NCI-H1092 treated with DMSO at 0.1 percent for 48 hours (cell line): Measurements from ENCODE around the gene TIMM29.
A peak's percentile ranks its signal among the peaks of the same experiment; 100 is the strongest.
"Not testable (repeated sequence)": the region's sequence is repeated elsewhere in the genome, so short reads cannot be mapped to it uniquely, and the experiment has no call there.

Source experiments
- DNase-seq: peaks from one replicate; lab custom pipeline; 2025; lab: John Stamatoyannopoulos, UW

Gene TIMM29

GRCh38 chr19:10912619-10913018 is 16.0 kb upstream of the TIMM29 start:
- DNase-seq, result no peak

DNA sequence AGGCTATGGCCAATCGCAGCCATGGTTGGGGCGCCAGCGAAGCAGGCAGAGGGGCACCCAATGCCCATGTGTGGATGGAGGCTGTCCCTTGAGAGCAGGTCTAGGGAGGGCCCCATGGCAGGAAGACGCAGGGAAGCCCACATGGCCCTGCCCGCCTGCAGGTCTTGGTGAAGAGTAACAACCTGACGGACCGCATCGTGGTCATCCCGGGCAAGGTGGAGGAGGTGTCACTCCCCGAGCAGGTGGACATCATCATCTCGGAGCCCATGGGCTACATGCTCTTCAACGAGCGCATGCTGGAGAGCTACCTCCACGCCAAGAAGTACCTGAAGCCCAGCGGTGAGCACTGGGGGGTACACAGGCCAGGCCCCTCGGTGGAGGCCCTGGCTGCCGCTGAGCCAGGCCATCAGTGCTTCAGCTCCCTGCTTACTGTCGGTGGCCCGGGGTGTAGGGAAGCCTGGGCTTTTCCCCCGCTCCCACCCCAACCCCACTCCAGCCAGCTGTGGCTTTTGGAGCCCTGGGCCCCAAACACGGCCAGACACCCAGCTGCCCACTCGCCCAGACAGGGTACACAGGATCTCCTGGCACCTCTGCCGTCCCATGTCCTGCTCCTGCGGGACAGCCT is 14.8 kb upstream of the TIMM29 start:
- no peak for DNase-seq

- DNase-seq, result no peak
These were observed 13.2 kb upstream of the TIMM29 start for GRCh38 chr19:10915130-10916091.

- no peak for DNase-seq
These were observed 12.0 kb upstream of the TIMM29 start for GRCh38 chr19:10916602-10917001.

GRCh38 chr19:10918359-10918758 is 10.3 kb upstream of the TIMM29 start:
- DNase-seq, result no peak

GRCh38 chr19:10919352-10920287 is 9.0 kb upstream of the TIMM29 start:
- no peak for DNase-seq

GRCh38 chr19:10920288-10920655 is 8.3 kb upstream of the TIMM29 start:
- DNase-seq, result no peak

- DNase-seq, result no peak
These were observed 7.8 kb upstream of the TIMM29 start for GRCh38 chr19:10920781-10921180.

DNA sequence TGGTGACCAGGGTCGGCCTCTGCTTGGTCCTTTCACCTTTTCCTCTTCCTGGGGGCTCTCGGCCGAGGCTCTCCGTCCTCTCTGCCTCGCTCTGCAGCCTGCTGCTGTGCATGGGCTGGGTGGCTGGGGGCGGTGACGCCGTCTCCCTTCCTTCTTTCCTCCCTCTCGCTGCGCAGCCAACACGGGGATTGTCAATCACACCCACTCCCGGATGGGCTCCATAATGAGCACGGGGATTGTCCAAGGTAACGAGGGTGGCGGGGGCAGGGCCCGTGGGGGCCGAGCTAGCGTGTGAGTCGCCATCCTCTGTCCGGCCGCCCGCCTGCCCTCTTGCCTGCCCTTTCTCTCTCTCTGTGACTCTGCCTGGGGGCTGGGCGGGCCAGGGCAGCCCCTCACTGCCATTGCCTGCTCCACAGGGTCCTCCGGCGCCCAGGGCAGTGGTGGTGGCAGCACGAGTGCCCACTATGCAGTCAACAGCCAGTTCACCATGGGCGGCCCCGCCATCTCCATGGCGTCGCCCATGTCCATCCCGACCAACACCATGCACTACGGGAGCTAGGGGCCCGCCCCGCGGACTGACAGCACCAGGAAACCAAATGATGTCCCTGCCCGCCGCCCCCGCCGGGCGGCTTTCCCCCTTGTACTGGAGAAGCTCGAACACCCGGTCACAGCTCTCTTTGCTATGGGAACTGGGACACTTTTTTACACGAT is 7.3 kb upstream of the TIMM29 start:
- DNase-seq, result no peak

GRCh38 chr19:10921910-10922637 is 6.5 kb upstream of the TIMM29 start:
- no peak for DNase-seq

GRCh38 chr19:10922638-10923014 is 6.0 kb upstream of the TIMM29 start:
- DNase-seq, result no peak

DNA sequence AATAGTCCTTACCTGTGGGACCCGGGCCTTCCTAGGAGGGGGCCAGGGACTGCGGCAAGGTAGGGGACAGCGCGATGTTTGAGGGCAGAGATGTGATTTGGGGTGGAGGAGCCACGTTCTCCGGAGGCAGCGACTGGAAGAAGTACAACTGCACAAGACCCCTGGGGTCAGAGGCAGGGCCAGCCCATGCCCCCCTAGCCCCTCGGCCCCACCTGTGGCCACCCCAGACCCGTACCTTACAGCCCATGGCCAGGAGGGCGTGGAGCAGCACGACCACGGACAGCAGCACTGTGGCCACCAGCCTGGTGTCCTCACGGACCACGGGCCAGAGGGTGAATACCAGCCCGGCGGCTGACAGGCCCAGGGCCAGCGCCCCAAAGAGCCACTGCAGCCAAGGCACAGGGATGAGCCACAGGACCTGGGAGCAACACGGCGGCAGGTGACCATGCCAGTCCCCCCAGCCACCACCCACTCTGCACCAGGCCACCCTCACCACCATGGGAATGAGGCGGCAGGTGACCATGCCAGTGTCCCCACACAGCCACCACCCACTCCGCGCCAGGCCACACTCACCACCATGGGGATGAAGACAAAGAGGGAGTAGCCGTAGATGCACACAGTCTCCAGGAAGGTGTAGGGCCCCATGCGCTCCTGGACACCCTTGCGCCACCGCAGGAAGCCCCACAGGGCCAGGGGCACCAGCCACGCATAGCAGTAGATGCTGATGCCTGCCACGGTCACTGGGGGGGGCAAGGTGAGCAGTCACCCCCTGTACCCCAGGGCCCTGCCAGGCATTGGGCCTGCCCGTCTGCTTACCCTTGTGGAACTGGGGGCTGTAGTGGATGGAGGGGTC is 5.1 kb upstream of the TIMM29 start:
- no peak for DNase-seq

DNA sequence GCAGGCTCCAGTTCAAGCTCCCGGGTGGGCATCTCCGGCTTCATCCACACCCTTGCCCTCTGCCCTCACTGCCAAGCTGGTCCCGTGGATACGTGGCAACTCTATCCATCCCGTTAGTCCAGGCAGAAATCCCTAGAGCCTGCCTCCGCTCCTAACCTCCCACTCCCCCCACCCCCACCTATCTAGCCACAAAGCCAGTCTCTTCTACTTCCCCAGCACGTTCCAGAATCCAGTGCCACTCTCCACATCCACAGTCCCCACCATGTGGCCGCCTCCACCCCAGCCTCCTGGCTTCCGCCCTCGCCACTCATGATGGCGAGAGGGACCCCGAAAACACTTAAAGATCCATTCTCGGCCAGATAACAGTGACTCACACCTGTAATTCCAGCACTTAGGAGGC is 4.0 kb upstream of the TIMM29 start:
- DNase-seq, result no peak

GRCh38 chr19:10927730-10928562 is 665 bp upstream of the TIMM29 start:
- DNase-seq, result no peak

DNA sequence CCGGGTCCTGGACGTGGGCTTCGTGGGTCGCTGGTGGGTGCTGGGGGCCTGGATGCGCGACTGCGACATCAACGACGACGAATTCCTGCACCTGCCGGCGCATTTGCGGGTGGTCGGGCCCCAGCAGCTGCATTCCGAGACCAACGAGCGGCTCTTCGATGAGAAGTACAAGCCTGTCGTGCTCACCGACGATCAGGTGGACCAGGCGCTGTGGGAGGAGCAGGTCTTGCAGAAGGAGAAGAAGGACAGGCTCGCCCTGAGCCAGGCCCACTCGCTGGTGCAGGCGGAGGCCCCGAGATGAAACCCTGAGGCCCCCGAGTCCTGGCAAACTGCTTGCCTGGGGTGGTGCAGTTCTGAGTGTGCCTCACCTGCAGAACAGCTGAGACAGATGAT is 787 bp downstream of the TIMM29 start:
- no peak for DNase-seq

GRCh38 chr19:10935371-10936059 is 6.9 kb downstream of the TIMM29 start:
- DNase-seq, result no peak

DNA sequence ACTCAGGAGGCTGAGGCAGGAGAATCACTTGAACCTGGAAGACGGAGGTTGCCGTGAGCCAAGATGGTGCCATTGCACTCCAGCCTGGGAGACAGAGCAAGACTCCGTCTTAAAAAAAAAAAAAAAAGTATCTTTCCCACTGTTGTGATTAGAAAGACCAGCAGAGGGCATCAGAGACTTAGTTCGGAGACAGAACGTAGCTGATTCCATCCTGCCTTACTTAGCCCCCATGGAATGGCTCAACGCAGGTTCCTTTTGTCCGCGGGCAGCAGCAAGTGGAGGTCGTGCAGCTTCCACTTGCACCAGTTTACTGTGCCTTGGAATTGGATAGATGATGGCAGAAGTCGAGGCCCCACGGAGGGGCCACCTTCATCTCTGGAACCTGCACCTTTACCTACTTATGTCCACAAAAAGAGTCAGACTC is 8.1 kb downstream of the TIMM29 start:
- DNase-seq, result peak; percentile 84

- not testable (repeated sequence) for DNase-seq
These were observed 13.0 kb downstream of the TIMM29 start for GRCh38 chr19:10941649-10942048.

DNA sequence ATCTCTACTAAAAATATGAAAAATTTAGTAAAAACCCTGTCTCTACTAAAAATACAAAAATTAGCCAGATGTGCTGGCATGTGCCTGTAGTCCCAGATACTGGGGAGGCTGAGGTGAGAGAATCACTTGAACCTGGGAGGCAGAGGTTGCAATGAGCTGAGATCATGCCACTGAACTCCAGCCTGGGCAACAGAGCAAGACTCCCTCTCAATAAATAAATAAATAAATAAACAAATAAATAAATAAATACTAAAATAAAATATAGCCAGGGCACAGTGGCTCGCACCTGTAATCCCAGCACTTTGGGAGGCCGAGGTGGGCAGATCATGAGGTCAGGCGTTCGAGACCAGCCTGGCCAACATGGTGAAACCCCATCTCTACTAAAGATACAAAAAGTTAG is 14.8 kb downstream of the TIMM29 start:
- not testable (repeated sequence) for DNase-seq
